HEK293 (cell line): ENCODE measurements around the gene NSMCE3.

Source experiments
- CTCF ChIP-seq: fragments of 450-650 bp; formaldehyde crosslinking; IDR thresholded peaks from 2 replicates; pipeline ENCODE4 v1.5.1; 2016; ENCODE audit warnings: missing biosample characterization, missing genetic modification characterization
- KLF16 ChIP-seq: fragments of 450-650 bp; formaldehyde crosslinking; IDR thresholded peaks from 2 replicates; pipeline ENCODE4 v1.5.1; 2017; ENCODE audit warnings: missing biosample characterization, missing genetic modification characterization
- KLF9 ChIP-seq: fragments of 450-650 bp; formaldehyde crosslinking; IDR thresholded peaks from 2 replicates; pipeline ENCODE4 v1.5.1; 2016; ENCODE audit warnings: missing biosample characterization, missing genetic modification characterization, low read depth
- ZBTB11 ChIP-seq: fragments of 450-650 bp; formaldehyde crosslinking; conservative IDR thresholded peaks from 2 replicates; pipeline ENCODE4 v1.5.1; 2016; ENCODE audit warnings: low read depth, missing biosample characterization, missing genetic modification characterization
- ZBTB21 ChIP-seq: fragments of 450-650 bp; formaldehyde crosslinking; IDR thresholded peaks from 2 replicates; pipeline ENCODE4 v1.5.1; 2017; ENCODE audit warnings: missing biosample characterization, missing genetic modification characterization
- ZBTB6 ChIP-seq: fragments of 450-650 bp; formaldehyde crosslinking; IDR thresholded peaks from 2 replicates; pipeline ENCODE4 v1.5.1; 2017; ENCODE audit warnings: missing biosample characterization, missing genetic modification characterization
- ZFP37 ChIP-seq: fragments of 450-650 bp; formaldehyde crosslinking; IDR thresholded peaks from 2 replicates; pipeline ENCODE4 v1.5.1; 2016; ENCODE audit warnings: missing biosample characterization, missing genetic modification characterization
- ZNF169 ChIP-seq: fragments of 450-650 bp; formaldehyde crosslinking; IDR thresholded peaks from 2 replicates; pipeline ENCODE4 v1.5.1; 2016; ENCODE audit warnings: missing biosample characterization, missing genetic modification characterization
- ZNF202 ChIP-seq: fragments of 450-650 bp; formaldehyde crosslinking; IDR thresholded peaks from 2 replicates; pipeline ENCODE4 v1.5.1; 2016; ENCODE audit warnings: missing biosample characterization, missing genetic modification characterization, borderline replicate concordance
- ZNF211 ChIP-seq: fragments of 450-650 bp; formaldehyde crosslinking; IDR thresholded peaks from 2 replicates; pipeline ENCODE4 v1.5.1; 2016; ENCODE audit warnings: low read depth, missing biosample characterization, missing genetic modification characterization
- TF ChIP-seq, protein P1 (sequence below): fragments of 450-650 bp; formaldehyde crosslinking; IDR thresholded peaks from 2 replicates; pipeline ENCODE4 v1.5.1; 2016; ENCODE audit warnings: missing biosample characterization, missing genetic modification characterization

- TF ChIP-seq ZNF202 = no peak
- no peak for TF ChIP-seq KLF9 (tag by site-specific recombination)
- no peak for TF ChIP-seq ZNF169 (tag by site-specific recombination)
- no peak for TF ChIP-seq CTCF (tag by site-specific recombination)
- TF ChIP-seq ZBTB6 = no peak
- TF ChIP-seq ZNF211 = no peak
- TF ChIP-seq KLF16 (tag by site-specific recombination) = no peak
- TF ChIP-seq, protein P1, sequence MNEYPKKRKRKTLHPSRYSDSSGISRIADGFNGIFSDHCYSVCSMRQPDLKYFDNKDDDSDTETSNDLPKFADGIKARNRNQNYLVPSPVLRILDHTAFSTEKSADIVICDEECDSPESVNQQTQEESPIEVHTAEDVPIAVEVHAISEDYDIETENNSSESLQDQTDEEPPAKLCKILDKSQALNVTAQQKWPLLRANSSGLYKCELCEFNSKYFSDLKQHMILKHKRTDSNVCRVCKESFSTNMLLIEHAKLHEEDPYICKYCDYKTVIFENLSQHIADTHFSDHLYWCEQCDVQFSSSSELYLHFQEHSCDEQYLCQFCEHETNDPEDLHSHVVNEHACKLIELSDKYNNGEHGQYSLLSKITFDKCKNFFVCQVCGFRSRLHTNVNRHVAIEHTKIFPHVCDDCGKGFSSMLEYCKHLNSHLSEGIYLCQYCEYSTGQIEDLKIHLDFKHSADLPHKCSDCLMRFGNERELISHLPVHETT (tag by site-specific recombination) = no peak
- no peak for TF ChIP-seq ZFP37 (tag by site-specific recombination)
- TF ChIP-seq ZBTB11 (tag by site-specific recombination) = no peak
- TF ChIP-seq ZBTB21 (tag by site-specific recombination) = no peak
Observed at GRCh38 chr15:29294732-29295325, 25.2 kb upstream of the NSMCE3 start.
